IPS-20b (cell line): Measurements from ENCODE around the gene KCNS1.

Experiments
- H3K27ac ChIP-seq: one replicate; pipeline ENCODE4 v1.5.1; 2013; ENCODE audit warnings: low read length
- H3K27me3 ChIP-seq: 2 replicates; pipeline ENCODE4 v1.6.1; 2013; ENCODE audit warnings: mild to moderate bottlenecking, low read length, inconsistent platforms; ENCODE audit not compliant: insufficient read depth
- H3K36me3 ChIP-seq: 2 replicates; pipeline ENCODE4 v1.6.1; 2013; ENCODE audit warnings: low read depth, mild to moderate bottlenecking, inconsistent platforms, low read length, moderate library complexity; ENCODE audit not compliant: insufficient read depth
- H3K4me1 ChIP-seq: 2 replicates; pipeline ENCODE4 v1.6.1; 2013; ENCODE audit warnings: mild to moderate bottlenecking, control low read depth, inconsistent platforms, low read length, moderate library complexity; ENCODE audit not compliant: insufficient read depth
- H3K4me3 ChIP-seq: 2 replicates; pipeline ENCODE4 v1.5.1; 2013; ENCODE audit warnings: mild to moderate bottlenecking, low read length, inconsistent platforms
- H3K9ac ChIP-seq: 2 replicates; pipeline ENCODE4 v1.6.1; 2013; ENCODE audit warnings: low read depth, mild to moderate bottlenecking, inconsistent platforms, low read length, moderate library complexity
- H3K9me3 ChIP-seq: 2 replicates; pipeline ENCODE4 v1.6.1; 2013; ENCODE audit warnings: mild to moderate bottlenecking, low read depth, low read length, inconsistent platforms; ENCODE audit not compliant: insufficient read depth

Gene KCNS1

GRCh38 chr20:45117581-45117980 is 16.7 kb upstream of the KCNS1 start:
- Histone ChIP-seq H3K36me3 (no peaks in the 10 kb centered on the region), H3K9me3 (no peaks in the 10 kb centered on the region), H3K4me1 (no peaks in the 10 kb centered on the region), H3K4me3 (no peak overlapping the region), H3K27ac (no peak overlapping the region), H3K27me3 (no peaks in the 10 kb centered on the region; the same call in 1 of the 2 replicates), H3K9ac (no peak overlapping the region)

DNA sequence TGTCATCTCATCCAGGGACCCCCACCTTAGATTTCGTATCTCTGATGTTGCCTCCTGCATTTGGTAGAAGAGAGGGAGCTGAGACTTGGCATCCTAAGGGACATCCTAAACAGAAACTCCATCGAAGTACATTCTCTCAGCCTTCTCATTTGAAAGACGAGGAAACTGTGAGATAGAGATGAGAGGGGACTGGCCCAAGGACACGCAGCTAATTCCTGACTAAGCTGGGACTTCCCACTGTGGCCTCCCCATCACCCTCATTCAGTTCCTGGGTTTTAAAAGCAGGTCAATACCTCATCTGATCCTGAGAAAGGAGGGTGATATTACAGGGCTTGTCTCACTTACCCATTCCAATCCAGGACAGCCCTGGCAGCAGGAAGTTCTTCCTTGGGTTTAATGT is 14.9 kb upstream of the KCNS1 start:
- H3K27me3 ChIP-seq = no peaks in the 10 kb centered on the region; the same call in 1 of the 2 replicates
- H3K4me3 ChIP-seq = no peak overlapping the region
- H3K36me3 ChIP-seq = no peaks in the 10 kb centered on the region
- H3K27ac ChIP-seq = no peak overlapping the region
- H3K9me3 ChIP-seq = no peaks in the 10 kb centered on the region
- H3K4me1 ChIP-seq = no peaks in the 10 kb centered on the region; the same call in 1 of the 2 replicates
- no peak overlapping the region for H3K9ac ChIP-seq

GRCh38 chr20:45115386-45115774 is 14.5 kb upstream of the KCNS1 start:
- Histone ChIP-seq H3K9me3 (no peaks in the 10 kb centered on the region), H3K9ac (no peak overlapping the region), H3K27ac (no peak overlapping the region), H3K27me3 (no peaks in the 10 kb centered on the region; the same call in 1 of the 2 replicates), H3K4me1 (no peaks in the 10 kb centered on the region; the same call in 1 of the 2 replicates), H3K4me3 (no peak overlapping the region), H3K36me3 (no peaks in the 10 kb centered on the region)

GRCh38 chr20:45114465-45115385 is 13.8 kb upstream of the KCNS1 start, which contains the start of gene WFDC5:
Gene WFDC5 (minus strand): TSS chr20:45115174. CDS start chr20:45115083, 91 bp downstream.
- H3K36me3 ChIP-seq = no peaks in the 10 kb centered on the region
- no peak within 1 kb of the TSS for H3K9ac ChIP-seq
- no peaks in the 10 kb centered on the region; the same call in 1 of the 2 replicates for H3K27me3 ChIP-seq
- no peak within 1 kb of the TSS for H3K4me3 ChIP-seq
- no peaks in the 10 kb centered on the region; the same call in 1 of the 2 replicates for H3K4me1 ChIP-seq
- H3K27ac ChIP-seq = no peak within 1 kb of the TSS
- no peaks in the 10 kb centered on the region for H3K9me3 ChIP-seq

- Histone ChIP-seq H3K4me1 (no peaks in the 10 kb centered on the region; the same call in 1 of the 2 replicates), H3K27me3 (no peaks in the 10 kb centered on the region; the same call in 1 of the 2 replicates), H3K27ac (no peak overlapping the region), H3K9ac (no peak overlapping the region), H3K4me3 (no peak overlapping the region), H3K9me3 (no peaks in the 10 kb centered on the region), H3K36me3 (no peaks in the 10 kb centered on the region)
Measured at GRCh38 chr20:45113865-45114264, 12.9 kb upstream of the KCNS1 start.

- H3K27me3 ChIP-seq = no peaks in the 10 kb centered on the region; the same call in 1 of the 2 replicates
- H3K36me3 ChIP-seq = no peaks in the 10 kb centered on the region
- H3K4me3 ChIP-seq = no peak overlapping the region
- H3K27ac ChIP-seq = no peak overlapping the region
- H3K9me3 ChIP-seq = no peaks in the 10 kb centered on the region
- H3K4me1 ChIP-seq = no peaks in the 10 kb centered on the region; the same call in 1 of the 2 replicates
- H3K9ac ChIP-seq = no peak overlapping the region
Measured at GRCh38 chr20:45112754-45113153, 11.8 kb upstream of the KCNS1 start.

- H3K4me3 ChIP-seq = no peak overlapping the region
- no peaks in the 10 kb centered on the region for H3K9me3 ChIP-seq
- no peak overlapping the region for H3K27ac ChIP-seq
- H3K27me3 ChIP-seq = no peaks in the 10 kb centered on the region; the same call in 1 of the 2 replicates
- H3K4me1 ChIP-seq = no peaks in the 10 kb centered on the region; the same call in 1 of the 2 replicates
- H3K36me3 ChIP-seq = no peaks in the 10 kb centered on the region
- no peak overlapping the region for H3K9ac ChIP-seq
Measured at GRCh38 chr20:45111799-45112471, 11.0 kb upstream of the KCNS1 start.

GRCh38 chr20:45111285-45111684 is 10.4 kb upstream of the KCNS1 start:
- Histone ChIP-seq H3K27me3 (no peaks in the 10 kb centered on the region; the same call in 1 of the 2 replicates), H3K9me3 (no peaks in the 10 kb centered on the region), H3K9ac (no peak overlapping the region), H3K36me3 (no peaks in the 10 kb centered on the region), H3K4me3 (no peak overlapping the region), H3K4me1 (no peaks in the 10 kb centered on the region; the same call in 1 of the 2 replicates), H3K27ac (no peak overlapping the region)

DNA sequence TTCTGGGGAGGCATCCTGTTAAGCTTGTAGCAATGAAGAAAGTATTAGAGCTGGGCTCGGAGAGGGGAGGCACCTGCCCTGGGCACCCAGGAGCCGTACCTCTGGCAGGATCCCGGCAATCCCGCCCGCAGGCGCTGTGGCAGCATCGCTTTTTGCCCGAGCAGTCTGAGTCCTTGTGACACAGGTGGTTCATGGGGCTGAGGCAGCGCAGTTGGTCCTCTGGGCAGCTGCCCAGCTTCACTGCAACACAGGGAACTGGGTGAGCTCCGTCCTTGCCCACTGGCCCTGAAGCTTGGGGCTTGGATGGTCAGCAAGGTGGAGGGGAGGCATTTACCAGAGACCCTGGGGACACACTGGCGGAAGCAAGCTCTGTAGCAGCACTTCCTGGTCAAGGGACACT is 9.4 kb upstream of the KCNS1 start:
- no peak overlapping the region for H3K27ac ChIP-seq
- H3K4me3 ChIP-seq = no peak overlapping the region
- H3K4me1 ChIP-seq = no peaks in the 10 kb centered on the region; the same call in 1 of the 2 replicates

GRCh38 chr20:45109634-45110033 is 8.7 kb upstream of the KCNS1 start:
- Histone ChIP-seq H3K27ac (no peak overlapping the region), H3K27me3 (no peaks in the 10 kb centered on the region), H3K9me3 (no peaks in the 10 kb centered on the region), H3K4me3 (no peak overlapping the region), H3K9ac (no peak overlapping the region), H3K4me1 (no peaks in the 10 kb centered on the region; the same call in 1 of the 2 replicates), H3K36me3 (no peaks in the 10 kb centered on the region)

More for the DNA sequence above, 9.4 kb upstream of the KCNS1 start:
- Histone ChIP-seq H3K27me3 (no peaks in the 10 kb centered on the region), H3K9ac (no peak overlapping the region), H3K9me3 (no peaks in the 10 kb centered on the region), H3K36me3 (no peaks in the 10 kb centered on the region)

GRCh38 chr20:45105317-45105716 is 4.4 kb upstream of the KCNS1 start:
- no peak overlapping the region for H3K9ac ChIP-seq
- no peaks in the 10 kb centered on the region for H3K9me3 ChIP-seq
- no peaks in the 10 kb centered on the region for H3K36me3 ChIP-seq
- no peaks in the 10 kb centered on the region; the same call in 1 of the 2 replicates for H3K4me1 ChIP-seq
- H3K27me3 ChIP-seq = peaks cover 15% of the 10 kb centered on the region
- H3K27ac ChIP-seq = no peak overlapping the region
- no peak overlapping the region for H3K4me3 ChIP-seq
